HG03571 (cell line): ENCODE measurements around the gene ALDH7A1.
"Not testable (repeated sequence)": the region's sequence is repeated elsewhere in the genome, so short reads cannot be mapped to it uniquely, and the experiment has no call there.

Experiments used
- ATAC-seq: cut with Tn5 transposase; IDR thresholded peaks from one replicate; pipeline ENCODE4 v1.9.1; 2021; ENCODE audit not compliant: unreplicated experiment

ALDH7A1 gene

GRCh38 chr5:126595486-126596083 lies 566 bp upstream of the ALDH7A1 start:
- no peak for ATAC-seq

- ATAC-seq = no peak
Observed at GRCh38 chr5:126591549-126591948, 3.5 kb downstream of the ALDH7A1 start.

- ATAC-seq = no peak
Observed at GRCh38 chr5:126589536-126590297, 5.3 kb downstream of the ALDH7A1 start.

- ATAC-seq = no peak
Observed at GRCh38 chr5:126587551-126588390, 7.2 kb downstream of the ALDH7A1 start.

- no peak for ATAC-seq
Observed at GRCh38 chr5:126583761-126584160, 11.3 kb downstream of the ALDH7A1 start.

GRCh38 chr5:126579716-126580115 lies 15.3 kb downstream of the ALDH7A1 start:
- ATAC-seq = no peak

- no peak for ATAC-seq
Observed at GRCh38 chr5:126577415-126577814, 17.6 kb downstream of the ALDH7A1 start.

GRCh38 chr5:126576974-126577373 lies 18.0 kb downstream of the ALDH7A1 start:
- no peak for ATAC-seq

GRCh38 chr5:126575644-126576043 lies 19.4 kb downstream of the ALDH7A1 start:
- ATAC-seq = no peak

- ATAC-seq = no peak
Observed at GRCh38 chr5:126568206-126568755, 26.7 kb downstream of the ALDH7A1 start.

GRCh38 chr5:126562823-126563222 lies 32.2 kb downstream of the ALDH7A1 start:
- peak; percentile 89 for ATAC-seq

- no peak for ATAC-seq
Observed at GRCh38 chr5:126561908-126562307, 33.1 kb downstream of the ALDH7A1 start.

GRCh38 chr5:126555101-126555500 lies 39.9 kb downstream of the ALDH7A1 start:
- ATAC-seq = not testable (repeated sequence)

- no peak for ATAC-seq
Observed at GRCh38 chr5:126552614-126553013, 42.4 kb downstream of the ALDH7A1 start.

- ATAC-seq = no peak
Observed at GRCh38 chr5:126544087-126544740, 50.8 kb downstream of the ALDH7A1 start.

GRCh38 chr5:126543660-126544059 lies 51.4 kb downstream of the ALDH7A1 start:
- no peak for ATAC-seq

- ATAC-seq = no peak
Observed at GRCh38 chr5:126543009-126543408, 52.0 kb downstream of the ALDH7A1 start.

- ATAC-seq = no peak
Observed at GRCh38 chr5:126542441-126542840, 52.6 kb downstream of the ALDH7A1 start.

- ATAC-seq = no peak
Observed at GRCh38 chr5:126540631-126541030, 54.4 kb downstream of the ALDH7A1 start.

- no peak for ATAC-seq
Observed at GRCh38 chr5:126538579-126538978, 56.4 kb downstream of the ALDH7A1 start.

- no peak for ATAC-seq
Observed at GRCh38 chr5:126536874-126537273, 58.1 kb downstream of the ALDH7A1 start.
